Smooth muscle cell (in vitro differentiated cells): ENCODE measurements around the gene HMMR. TPM values are rescaled to one million over a fixed set of nuclear protein-coding genes. Genes with fewer than 3 reads are reported as not detected.

Source experiments
- DNase-seq: peaks from one replicate; lab custom pipeline; 2025; ENCODE audit not compliant: unreplicated experiment; lab: John Stamatoyannopoulos, UW
- H2AFZ ChIP-seq: fragments of 200-600 bp; sonication (generic); 2 replicates; pipeline ENCODE4 v1.6.0; 2016; ENCODE audit warnings: antibody characterized with exemption, low read depth, mild to moderate bottlenecking
- H3F3A ChIP-seq: fragments of 200-600 bp; sonication (generic); 2 replicates; pipeline ENCODE4 v1.6.0; 2017; ENCODE audit warnings: antibody characterized with exemption, low read depth
- H3K27ac ChIP-seq: fragments of 200-600 bp; sonication (generic); 2 replicates; pipeline ENCODE4 v1.5.1; 2016; ENCODE audit warnings: low read depth, mild to moderate bottlenecking
- H3K27me3 ChIP-seq: fragments of 200-600 bp; sonication (generic); 2 replicates; pipeline ENCODE4 v1.6.1; 2016; ENCODE audit warnings: low read depth, mild to moderate bottlenecking
- H3K36me3 ChIP-seq: fragments of 200-600 bp; sonication (generic); 2 replicates; pipeline ENCODE4 v1.5.1; 2016; ENCODE audit warnings: low read depth
- H3K4me1 ChIP-seq: fragments of 200-600 bp; sonication (generic); 2 replicates; pipeline ENCODE4 v1.5.1; 2016; ENCODE audit warnings: low read depth
- H3K4me2 ChIP-seq: fragments of 200-600 bp; sonication (generic); 2 replicates; pipeline ENCODE4 v1.6.0; 2016; ENCODE audit warnings: mild to moderate bottlenecking
- H3K4me3 ChIP-seq: fragments of 200-600 bp; sonication (generic); 2 replicates; pipeline ENCODE4 v1.5.1; 2016; ENCODE audit warnings: mild to moderate bottlenecking
- H3K79me2 ChIP-seq: fragments of 200-600 bp; sonication (generic); 2 replicates; pipeline ENCODE4 v1.6.0; 2016; ENCODE audit warnings: low read depth, mild to moderate bottlenecking
- H3K9ac ChIP-seq: fragments of 200-600 bp; sonication (generic); 2 replicates; pipeline ENCODE4 v1.6.0; 2016; ENCODE audit warnings: low read depth
- H3K9me3 ChIP-seq: fragments of 200-600 bp; sonication (generic); replicated peaks from 2 replicates; pipeline ENCODE4 v1.5.1; 2016; ENCODE audit warnings: low read depth
- H4K20me1 ChIP-seq: fragments of 200-600 bp; sonication (generic); 2 replicates; pipeline ENCODE4 v1.6.0; 2016; ENCODE audit warnings: low read depth
- WGBS: methylation state at CpG from one replicate; pipeline ENCODE4 v1.1.7; 2016; ENCODE audit warnings: low lambda C conversion rate; 5-methylcytosine and 5-hydroxymethylcytosine counted together
- polyA plus RNA-seq: library from polyadenylated mRNA; unstranded; fragments of >200 nt; fragmentation: Nextera tagmentation; extraction: Ambion mirVana; gene quantifications from 2 replicates; pipeline ENCODE4 v1.2.1, GENCODE V29; 2016
- total RNA-seq: library from RNA; depleted of rRNA; stranded (reverse); fragments of >200 nt; gene quantifications from 2 replicates; pipeline ENCODE4 v1.2.3, GENCODE V29; 2014
- TF ChIP-seq, protein P1 (sequence below): fragments of 200-600 bp; sonication (generic); IDR thresholded peaks from 2 replicates; pipeline ENCODE4 v1.5.1; 2017; ENCODE audit warnings: borderline replicate concordance, mild to moderate bottlenecking, antibody characterized with exemption; ENCODE audit not compliant: insufficient read depth, poor library complexity, severe bottlenecking

HMMR gene
- total and polyA plus RNA-seq, 2 experiments from 2014 or later, result 6.1 to 6.4 TPM

DNA sequence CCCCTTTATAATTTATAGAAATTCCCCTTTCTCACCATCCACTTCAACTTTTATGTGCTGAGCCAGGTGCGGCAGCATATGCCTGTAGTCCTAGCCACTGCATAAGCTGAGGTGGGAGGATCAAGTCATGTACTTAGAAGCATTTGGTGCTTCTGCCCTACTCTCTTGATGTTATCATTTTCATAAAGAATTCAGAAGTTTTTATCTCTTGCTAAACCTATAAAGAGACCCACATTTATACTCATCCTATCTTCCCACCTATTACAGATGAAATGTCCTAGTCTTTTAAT is 18.5 kb downstream of the HMMR start:
- no peaks in the 10 kb centered on the region for H3F3A ChIP-seq
- no peaks in the 10 kb centered on the region for H3K79me2 ChIP-seq
- H2AFZ ChIP-seq, result no peak overlapping the region
- H3K4me3 ChIP-seq, result no peak overlapping the region
- no peaks in the 10 kb centered on the region for H3K36me3 ChIP-seq
- no peak overlapping the region for H3K9ac ChIP-seq
- H4K20me1 ChIP-seq, result no peaks in the 10 kb centered on the region
- no peak for DNase-seq
- H3K4me2 ChIP-seq, result no peak overlapping the region
- no peaks in the 10 kb centered on the region for H3K4me1 ChIP-seq
- H3K27ac ChIP-seq, result no peak overlapping the region
- no peaks in the 10 kb centered on the region for H3K9me3 ChIP-seq
- WGBS, result 100% methylated on average over 1 of the region's 1 CpG
- TF ChIP-seq, protein P1, sequence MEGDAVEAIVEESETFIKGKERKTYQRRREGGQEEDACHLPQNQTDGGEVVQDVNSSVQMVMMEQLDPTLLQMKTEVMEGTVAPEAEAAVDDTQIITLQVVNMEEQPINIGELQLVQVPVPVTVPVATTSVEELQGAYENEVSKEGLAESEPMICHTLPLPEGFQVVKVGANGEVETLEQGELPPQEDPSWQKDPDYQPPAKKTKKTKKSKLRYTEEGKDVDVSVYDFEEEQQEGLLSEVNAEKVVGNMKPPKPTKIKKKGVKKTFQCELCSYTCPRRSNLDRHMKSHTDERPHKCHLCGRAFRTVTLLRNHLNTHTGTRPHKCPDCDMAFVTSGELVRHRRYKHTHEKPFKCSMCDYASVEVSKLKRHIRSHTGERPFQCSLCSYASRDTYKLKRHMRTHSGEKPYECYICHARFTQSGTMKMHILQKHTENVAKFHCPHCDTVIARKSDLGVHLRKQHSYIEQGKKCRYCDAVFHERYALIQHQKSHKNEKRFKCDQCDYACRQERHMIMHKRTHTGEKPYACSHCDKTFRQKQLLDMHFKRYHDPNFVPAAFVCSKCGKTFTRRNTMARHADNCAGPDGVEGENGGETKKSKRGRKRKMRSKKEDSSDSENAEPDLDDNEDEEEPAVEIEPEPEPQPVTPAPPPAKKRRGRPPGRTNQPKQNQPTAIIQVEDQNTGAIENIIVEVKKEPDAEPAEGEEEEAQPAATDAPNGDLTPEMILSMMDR, result no peak
- H3K27me3 ChIP-seq, result no peaks in the 10 kb centered on the region

DNA sequence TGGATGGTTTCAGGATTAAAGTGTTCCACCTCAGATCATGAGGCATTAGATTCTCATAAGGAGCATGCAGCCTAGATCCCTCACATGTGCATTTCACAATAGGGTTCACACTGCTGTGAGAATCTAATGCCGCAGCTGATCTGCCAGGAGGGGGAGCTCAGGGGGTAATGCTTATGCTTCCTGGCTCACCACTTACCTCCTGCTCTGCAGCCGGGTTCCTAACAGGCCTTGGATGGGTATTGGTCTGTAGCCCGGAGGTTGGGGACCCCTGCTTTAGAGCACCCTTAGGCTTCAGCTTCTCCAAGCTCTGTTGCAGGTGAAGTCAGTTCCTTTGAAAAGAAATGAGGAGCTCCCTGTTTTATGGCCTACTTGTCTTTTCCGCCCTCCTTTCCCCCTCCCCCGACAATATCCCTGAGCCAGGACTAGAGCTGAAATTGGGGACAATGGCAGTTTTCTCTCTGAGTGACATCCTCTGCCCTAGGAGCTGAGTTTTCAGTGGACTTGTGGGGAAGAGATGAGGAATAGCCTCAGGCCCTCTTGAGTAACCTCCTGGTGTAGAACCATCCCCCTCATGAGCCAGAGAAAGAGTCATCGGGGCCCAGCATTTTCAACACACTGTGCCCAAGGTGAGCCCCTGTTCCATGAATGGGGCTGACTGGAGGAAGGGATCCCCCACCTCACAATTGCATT is 28.8 kb downstream of the HMMR start:
- Histone ChIP-seq H3K4me3 (no peak overlapping the region), H3K27ac (no peak overlapping the region), H3F3A (no peaks in the 10 kb centered on the region), H3K79me2 (no peaks in the 10 kb centered on the region), H3K9ac (no peak overlapping the region), H3K9me3 (no peaks in the 10 kb centered on the region), H2AFZ (no peak overlapping the region), H4K20me1 (no peaks in the 10 kb centered on the region), H3K4me2 (no peak overlapping the region), H3K4me1 (no peaks in the 10 kb centered on the region), H3K36me3 (no peaks in the 10 kb centered on the region), H3K27me3 (no peaks in the 10 kb centered on the region)
- no peak for DNase-seq
- 83% methylated on average over 6 of the region's 6 CpGs for WGBS
- TF ChIP-seq, protein P1, result no peak

DNA sequence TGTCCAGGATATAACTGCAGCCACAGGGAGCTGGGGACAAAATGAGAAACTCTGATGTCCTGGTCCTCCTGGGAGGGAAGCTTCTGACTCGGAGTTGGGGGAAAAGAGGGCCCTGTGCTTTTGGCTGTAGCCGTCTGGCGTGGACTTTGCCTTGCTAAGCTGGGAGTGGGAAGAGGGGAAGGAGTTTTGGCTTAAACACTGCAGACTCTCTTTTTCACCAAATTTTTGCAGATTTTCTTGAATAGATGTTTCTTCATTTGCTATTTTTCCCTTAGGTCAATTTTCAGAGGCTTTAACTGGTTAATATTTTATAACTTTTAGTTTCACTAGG is 29.3 kb downstream of the HMMR start:
- 60% methylated on average over 3 of the region's 3 CpGs for WGBS
- H3K27ac ChIP-seq, result no peak overlapping the region

DNA sequence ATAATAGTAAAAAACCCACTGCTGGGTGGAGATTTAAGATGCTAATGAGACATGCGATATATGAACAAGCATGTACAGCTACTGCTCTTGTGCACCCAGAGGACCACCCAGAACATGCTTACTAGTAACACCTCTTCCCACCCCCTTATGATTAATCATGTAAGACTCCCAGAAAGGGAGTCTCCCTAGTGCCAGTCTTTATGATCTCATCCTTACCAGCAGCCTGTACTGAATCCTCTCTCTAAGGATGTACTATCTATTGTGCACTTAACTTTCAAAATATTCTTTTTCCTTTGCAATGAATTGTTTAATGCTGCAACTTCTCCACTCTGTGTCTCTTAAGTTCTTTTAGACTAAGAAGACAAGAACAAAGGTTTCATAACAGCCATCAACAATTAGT is 35.9 kb downstream of the HMMR start:
- Histone ChIP-seq H3K9me3 (no peaks in the 10 kb centered on the region), H2AFZ (no peak overlapping the region), H3K79me2 (no peaks in the 10 kb centered on the region), H3K9ac (no peak overlapping the region), H3K4me2 (no peak overlapping the region), H3K4me3 (no peak overlapping the region), H3K27ac (no peak overlapping the region), H3K27me3 (no peaks in the 10 kb centered on the region), H3K4me1 (no peaks in the 10 kb centered on the region), H4K20me1 (no peaks in the 10 kb centered on the region), H3F3A (no peaks in the 10 kb centered on the region), H3K36me3 (no peaks in the 10 kb centered on the region)
- TF ChIP-seq, protein P1, result no peak
- WGBS, result 100% methylated on average over 1 of the region's 1 CpG
- no peak for DNase-seq

More for the DNA sequence above, 29.3 kb downstream of the HMMR start:
- no peaks in the 10 kb centered on the region for H3K36me3 ChIP-seq
- H4K20me1 ChIP-seq, result no peaks in the 10 kb centered on the region
- DNase-seq, result no peak
- TF ChIP-seq, protein P1, result no peak
- no peaks in the 10 kb centered on the region for H3K9me3 ChIP-seq
- H3K4me3 ChIP-seq, result no peak overlapping the region
- H3K4me1 ChIP-seq, result no peaks in the 10 kb centered on the region
- H3K27me3 ChIP-seq, result no peaks in the 10 kb centered on the region
- H3K9ac ChIP-seq, result no peak overlapping the region
- H3K4me2 ChIP-seq, result no peak overlapping the region
- no peaks in the 10 kb centered on the region for H3K79me2 ChIP-seq
- H2AFZ ChIP-seq, result no peak overlapping the region
- H3F3A ChIP-seq, result no peaks in the 10 kb centered on the region
